SH-SY5Y (cell line): Measurements from ENCODE around the gene INS.

Experiments
- GATA2 ChIP-seq: IDR thresholded peaks from 2 replicates; pipeline ENCODE4 v1.6.1; 2011; ENCODE audit warnings: mild to moderate bottlenecking, low read depth, low read length
- GATA3 ChIP-seq: IDR thresholded peaks from 2 replicates; pipeline ENCODE4 v1.6.1; 2011; ENCODE audit warnings: low read depth, mild to moderate bottlenecking, low read length, moderate library complexity

- TF ChIP-seq GATA2 (no peak), GATA3 (no peak)
Measured at GRCh38 chr11:2116680-2117079, 44.3 kb downstream of the INS start.
